Activated T-cell treated with anti-CD3 and anti-CD28 coated beads for 48 hours (primary cell): ENCODE results near the gene HES5.

ENCODE experiments used
- DNase-seq: peaks from one replicate; pipeline ENCODE4 v3.0.0-alpha.2; 2020; ENCODE audit warnings: low read depth

Gene HES5

DNA sequence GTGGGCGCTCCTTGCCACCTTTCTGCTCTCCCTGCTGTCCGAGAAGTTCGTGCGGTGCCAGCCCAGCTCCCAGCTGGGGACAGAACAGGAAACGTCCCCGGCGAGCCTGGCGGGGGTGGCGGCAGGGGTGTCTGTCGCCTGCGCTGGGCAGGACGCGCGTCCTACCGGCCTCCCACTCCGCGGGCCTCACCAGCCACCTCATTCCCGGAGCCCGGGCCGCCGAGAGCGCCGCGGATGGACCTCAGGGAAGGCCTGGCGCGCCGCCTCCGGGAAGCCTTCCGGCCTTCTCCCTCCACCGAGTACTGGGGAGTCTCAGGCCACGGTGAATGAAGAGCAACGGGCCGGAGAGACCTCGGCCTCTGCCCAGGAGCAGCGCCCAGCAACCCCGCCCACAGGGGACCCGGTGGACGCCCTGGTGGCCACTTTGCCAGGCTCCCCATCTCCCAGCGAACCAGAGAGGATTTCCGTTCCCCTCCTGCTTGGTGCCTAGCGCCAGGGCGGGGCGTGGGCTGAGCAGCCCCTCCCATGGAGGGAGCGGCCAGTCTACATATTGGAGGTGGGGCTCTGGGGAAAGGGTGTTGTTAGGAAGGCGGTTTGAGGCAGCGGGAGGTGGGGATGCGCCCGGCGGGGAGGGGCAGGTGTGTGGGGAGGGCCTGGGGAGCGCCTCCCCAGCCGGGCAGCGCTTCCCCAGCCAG lies 16.6 kb upstream of the HES5 start:
- peak; percentile 85 for DNase-seq

DNA sequence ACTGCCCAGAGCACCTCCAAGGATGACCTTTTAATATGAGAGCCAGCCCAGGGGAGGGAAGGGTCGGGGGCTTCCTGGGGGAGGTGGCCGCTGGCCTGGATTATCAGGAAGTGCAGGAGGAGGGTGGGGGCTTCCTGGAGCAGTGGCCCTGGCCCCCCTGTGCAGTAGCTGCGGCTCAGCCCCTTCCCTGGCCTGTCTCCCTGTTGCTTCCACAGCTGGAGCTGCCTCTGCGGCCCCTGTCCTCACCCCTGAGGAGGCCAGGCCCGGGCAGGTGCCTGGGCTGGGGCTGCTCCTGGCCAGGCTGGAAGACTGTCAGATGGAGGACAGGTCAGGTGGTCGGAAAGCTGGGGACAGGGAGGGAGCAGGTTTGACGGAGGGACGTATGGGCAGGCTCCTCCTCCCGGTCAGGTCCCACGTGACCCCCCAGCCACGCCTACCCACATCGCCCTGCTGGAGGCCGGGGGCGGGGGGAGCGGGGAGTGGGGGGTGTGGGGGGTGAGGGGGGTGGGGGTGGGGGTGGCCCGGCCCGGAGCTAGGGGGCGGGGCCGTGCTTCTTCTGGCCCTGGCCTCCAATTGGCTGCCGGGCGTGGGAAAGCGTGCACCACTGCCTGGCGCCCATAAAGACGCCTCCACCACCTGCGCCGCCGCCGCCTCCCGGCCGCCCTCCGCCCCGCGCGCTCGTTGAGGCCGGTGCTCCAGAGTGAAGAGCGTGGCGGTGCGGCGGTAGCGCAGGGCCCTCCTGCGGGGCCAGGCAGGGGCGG lies 15.9 kb upstream of the HES5 start:
- DNase-seq: peak; percentile 82

DNA sequence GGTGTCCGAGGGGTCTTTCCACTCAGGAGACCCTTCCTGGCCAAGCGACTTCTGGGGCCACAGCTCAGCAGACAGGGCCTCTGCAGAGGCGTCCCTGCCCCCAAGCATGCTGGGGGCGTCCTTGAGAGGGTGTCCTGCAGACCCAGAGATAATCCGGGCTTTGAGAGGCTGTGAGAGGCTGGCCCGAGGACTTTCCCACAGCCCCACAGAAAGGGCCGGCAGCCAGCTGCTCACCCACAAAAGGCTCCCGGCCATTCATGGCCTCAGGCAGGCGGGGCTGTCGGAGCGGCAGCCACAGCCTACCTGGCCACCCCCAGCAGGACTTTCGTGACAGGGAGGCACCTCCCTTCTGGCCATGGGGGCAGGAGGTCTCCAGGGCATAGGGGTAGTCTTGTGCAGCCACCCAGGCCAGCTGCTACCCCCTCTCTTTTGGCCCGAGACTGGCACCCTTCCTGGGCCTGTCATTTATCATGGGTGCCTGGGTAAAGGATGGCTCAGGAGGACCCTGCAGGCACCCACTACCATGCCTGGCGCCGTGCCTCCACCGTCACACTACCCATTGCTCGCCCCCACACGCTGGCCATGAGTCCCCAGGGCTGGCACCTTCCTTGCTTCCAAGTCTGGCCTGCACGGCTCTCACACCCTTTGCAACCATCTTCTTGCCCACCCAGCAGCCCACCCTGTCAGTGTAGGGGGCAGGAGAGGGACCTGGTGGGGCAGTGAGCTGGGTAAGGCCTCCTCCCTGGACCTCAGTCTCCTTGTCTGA lies 15.0 kb upstream of the HES5 start:
- no peak for DNase-seq

DNA sequence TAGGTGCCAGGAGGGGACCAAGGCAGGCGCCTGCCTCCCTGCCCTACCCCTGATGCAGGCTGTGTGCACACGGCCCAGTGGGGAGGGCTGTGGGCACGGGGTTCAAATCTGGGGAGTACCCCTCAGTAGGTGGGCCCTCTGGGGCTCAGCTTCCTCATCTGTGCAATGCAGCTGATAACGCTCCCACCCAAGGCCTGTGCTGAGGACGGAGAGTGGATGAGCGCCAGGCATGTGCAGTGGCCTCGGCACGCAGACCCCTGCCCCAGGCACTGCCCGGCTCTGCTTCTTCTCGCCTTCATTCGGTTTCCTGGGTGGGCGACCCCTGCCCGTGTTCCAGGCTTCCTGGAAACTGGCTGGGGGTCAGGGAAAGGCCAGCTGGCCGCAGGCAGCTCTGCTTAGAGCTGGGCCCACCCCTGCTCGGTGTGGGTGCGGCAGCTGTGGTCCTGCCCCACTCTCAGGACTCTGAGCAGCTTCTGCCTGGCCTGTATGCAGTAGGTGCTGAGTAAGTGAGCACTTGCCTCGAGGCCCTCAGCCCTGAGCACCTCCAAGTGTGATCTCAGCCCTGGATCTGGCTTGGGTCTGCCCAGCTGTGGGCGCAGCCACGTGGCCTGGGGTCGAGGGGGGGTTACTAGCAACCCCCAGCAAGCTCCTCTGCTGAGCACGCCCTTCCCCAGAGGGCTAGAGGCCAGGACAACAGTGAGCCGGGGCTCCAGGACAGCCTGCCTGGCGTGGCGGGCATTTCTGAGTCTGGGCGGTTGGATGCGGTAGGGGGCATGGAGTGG lies 14.2 kb upstream of the HES5 start:
- no peak for DNase-seq

DNA sequence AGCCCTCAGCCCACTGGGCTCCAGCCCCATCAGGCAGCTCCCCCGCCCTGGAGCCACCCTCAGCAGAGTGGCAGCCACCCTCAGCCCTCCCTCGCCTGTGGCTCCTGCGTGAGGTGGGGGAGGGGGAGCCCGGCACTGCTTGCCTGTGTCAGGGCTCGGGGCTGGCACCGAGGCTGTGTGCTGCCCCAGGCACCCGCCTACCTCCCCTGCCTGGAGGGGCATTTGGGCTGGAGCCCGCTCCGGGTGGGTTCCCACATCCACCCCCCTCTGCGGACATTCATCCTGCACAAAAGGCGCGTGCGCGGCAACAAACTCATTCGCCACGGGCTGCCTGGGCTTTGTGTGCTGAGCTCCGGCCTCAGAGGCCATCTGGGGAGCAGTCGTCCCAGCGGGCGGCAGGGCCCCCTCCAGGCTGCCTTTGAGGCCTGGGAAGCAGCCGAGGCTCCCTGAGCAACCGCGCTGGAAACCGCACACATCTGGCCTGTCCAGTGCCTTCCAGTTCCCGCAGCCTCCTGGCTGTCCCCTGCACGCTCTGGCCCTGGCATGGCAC lies 13.6 kb upstream of the HES5 start:
- DNase-seq: no peak

DNA sequence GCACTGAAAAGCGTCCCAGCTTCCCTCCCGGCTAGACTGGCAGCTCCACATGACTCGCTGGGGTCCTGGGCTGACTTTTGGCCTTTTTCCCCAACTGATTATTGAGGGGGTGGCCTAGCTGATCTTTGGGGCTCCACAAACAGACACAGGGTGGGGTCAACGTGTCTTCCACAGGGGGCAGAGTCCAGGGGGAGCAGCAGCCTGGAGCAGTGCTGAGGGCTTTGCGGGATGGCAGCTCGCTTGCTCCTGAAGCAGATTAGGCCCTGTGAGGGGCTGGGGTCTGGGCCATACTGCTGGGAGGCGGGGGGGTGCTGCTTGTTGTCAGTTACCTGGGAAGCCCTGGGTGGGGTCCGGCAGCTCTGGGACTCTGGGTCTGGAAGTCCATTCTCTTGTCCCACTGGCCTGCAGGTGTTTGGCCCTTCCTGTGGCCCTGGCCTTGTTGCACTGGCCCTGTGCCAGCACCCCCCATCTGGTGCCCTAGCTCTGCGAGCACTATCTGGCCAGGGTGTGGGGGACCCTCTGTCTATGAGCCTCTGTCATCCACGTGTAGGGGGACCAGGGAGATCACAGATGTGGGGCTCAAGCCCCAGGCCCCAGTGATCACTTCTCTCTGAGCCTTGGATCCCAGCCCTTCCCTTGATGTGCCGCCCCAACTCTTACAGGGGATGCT lies 12.3 kb upstream of the HES5 start:
- DNase-seq: no peak

DNA sequence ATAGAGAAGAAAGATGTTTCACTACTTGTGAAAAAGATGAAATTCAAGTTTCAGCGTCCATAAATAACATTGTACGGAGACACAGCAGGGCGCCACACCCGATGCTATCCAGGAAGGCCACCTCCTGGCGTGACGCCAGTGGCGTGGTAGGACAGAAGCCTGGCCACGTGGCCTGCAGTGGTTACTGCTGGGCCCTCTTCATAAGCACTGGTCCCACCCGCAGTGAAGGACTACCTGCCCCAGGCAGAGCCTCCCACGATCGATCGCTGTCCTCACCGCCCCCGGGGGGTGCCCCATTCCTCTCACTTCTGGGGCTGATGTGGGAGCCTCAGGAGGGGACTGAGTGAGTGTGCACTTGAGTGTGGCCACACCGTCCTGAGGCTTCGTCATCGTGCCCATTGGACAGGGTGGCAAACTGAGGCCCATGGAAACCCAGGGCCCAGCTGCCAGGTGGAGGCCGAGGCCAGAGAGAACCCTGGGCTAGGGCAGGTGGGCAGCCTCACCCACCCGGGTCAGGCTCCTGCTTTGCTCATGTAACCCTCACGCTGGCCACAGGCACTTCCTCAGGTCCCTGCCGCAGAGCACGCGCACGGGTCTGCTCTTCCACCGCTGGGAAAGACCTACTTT lies 11.7 kb upstream of the HES5 start:
- DNase-seq: no peak

DNA sequence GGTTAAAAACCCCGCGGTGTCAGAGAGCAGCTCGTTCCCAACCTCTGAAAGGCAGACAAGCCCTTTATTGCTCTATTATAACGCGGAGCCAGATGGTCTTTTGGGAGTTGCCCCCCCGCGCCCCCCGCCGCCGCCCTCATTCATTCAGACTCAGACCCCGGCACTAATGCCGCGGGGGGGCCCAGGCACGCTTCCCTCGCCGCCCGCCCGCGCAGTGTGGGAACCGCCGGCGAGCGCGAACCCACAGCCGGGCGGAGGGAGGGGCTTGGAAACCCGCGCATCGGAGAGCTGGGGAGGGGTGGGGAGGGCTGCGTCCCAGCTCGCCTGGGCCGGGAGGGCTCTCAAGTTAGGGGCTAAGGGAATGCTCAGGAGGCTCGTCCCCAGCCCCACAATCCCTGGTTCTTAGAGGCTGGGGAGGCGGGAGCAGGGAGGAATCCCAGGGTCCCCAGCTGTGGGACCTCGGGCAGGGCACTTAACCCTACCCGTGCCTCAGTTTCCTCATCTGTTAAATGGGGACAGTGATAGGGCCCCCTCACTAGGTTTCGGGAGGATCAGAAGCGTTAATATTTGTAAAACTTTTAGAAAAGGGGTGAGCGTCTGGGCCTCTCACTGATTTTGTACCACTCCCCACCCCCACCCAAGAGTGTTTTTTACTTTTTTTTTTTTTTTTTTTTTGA lies 10.9 kb upstream of the HES5 start:
- DNase-seq: no peak

DNA sequence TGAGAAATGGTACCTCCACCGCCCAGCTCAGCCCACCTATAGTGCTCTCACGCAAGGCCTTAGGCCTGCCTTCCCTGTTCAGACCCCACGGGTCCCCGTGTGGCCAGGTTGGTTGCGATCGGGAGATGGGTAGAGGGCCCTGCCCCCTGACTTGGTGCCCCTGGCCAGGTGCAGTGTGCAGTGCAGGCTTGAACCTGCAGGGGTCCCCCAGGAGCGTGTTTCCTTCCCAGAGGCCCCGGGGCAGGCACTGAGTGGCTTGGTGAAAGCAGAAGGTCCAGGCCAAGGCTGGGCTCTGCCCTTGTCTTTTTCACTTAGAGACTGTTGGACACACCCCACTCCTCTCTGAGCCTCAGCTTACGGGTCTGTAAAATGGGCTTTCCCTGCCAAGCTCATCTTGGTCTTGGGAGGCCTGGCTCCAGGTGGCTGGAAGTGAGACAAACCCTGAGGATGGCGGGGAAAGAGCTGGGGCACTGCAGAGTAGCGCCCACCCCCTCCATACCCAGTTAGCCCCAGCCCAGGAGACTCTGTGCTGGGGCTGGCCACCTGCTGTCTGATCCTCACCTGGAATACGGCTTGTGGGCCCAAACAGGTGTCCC lies 9.3 kb upstream of the HES5 start:
- no peak for DNase-seq

DNA sequence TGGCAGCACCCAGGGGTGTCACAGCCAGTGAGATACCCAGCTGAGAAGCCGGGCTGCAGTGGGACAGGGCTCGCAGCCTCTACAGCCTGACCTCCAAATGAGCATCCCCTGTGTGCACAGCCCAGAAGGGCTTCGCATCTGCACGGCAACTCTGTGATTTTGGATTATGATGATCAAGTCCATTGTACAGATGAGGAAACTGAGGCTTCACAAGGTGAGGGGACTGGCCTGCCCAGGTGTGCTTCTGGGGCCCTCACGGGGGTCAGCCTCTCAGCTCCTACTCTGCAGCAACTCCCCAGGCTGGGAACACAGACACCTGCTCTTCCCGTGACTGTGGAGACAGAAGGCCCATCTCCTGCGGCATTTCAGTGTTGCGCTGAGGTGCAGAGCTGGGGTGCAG lies 8.8 kb upstream of the HES5 start:
- DNase-seq: no peak

DNA sequence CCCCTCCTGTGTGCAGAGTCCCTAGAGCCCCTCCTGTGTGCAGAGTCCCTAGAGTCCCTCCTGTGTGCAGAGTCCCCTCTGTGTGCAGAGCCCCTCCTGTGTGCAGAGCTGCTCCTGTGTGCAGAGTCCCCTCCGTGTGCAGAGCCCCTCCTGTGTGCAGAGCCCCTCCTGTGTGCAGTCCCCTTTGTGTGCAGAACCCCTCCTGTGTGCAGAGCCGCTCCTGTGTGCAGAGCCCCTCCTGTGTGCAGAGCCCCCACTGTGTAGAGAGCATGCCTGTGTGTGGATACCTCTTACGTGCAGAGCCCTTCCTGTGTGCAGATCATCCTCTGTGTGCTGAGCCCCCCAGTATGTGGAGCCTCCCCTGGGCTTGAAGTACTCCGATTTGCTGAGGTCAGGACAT lies 8.3 kb upstream of the HES5 start:
- no peak for DNase-seq

DNA sequence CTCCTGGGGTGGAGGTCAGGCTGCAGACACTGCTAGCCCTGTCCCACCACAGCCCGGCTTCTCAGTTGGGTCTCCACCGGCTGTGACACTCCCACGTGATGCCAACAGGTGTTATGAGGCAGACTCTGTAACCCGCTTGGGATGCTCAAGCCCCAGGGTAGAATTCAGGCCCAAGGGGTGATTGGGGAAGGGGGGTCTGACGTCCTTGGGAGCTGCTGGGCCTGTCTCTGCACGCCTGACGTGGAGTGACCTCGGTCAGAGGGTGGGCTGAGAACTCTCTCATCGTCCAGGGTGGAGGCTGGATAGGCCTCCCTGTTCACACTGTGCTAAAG lies 7.7 kb upstream of the HES5 start:
- no peak for DNase-seq

DNA sequence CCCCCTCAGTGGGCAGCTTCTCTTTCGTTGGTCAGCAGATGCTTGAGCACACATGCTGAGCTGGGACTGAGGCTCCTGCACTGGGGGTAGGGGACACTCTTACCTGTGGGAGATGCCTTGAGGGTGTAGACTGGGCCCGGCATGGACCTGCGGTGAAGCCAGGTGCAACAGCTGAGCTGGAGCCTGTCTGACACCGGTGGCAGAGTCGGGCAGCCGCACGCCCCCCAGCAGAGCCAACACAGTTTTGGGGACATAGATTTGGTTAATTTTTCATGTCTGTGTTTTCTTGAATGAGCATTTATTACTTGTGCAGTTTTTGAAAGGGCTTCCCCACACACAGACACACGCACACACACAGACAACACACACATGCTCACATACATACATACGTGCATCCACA lies 5.9 kb upstream of the HES5 start:
- DNase-seq: no peak

DNA sequence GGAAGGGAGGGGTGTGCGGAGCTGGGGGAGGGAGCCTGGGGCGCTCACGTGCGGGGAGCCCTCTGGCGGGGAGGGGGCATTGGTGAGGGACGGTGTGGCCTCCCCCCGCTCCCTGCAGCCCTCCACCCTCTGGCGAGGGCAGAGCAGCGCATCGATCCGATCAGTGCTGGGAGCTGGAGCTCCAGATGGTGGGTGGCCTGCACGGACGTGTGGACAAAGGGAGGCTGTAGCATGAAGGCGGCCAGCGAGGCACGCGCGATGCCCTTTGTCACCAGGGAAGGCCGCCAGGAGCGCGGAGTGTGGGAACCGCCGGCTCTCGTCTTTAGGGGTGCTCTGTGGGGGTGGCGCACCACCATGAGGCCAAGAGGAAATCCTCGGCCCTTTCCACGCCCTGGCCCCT lies 5.4 kb upstream of the HES5 start:
- no peak for DNase-seq

DNA sequence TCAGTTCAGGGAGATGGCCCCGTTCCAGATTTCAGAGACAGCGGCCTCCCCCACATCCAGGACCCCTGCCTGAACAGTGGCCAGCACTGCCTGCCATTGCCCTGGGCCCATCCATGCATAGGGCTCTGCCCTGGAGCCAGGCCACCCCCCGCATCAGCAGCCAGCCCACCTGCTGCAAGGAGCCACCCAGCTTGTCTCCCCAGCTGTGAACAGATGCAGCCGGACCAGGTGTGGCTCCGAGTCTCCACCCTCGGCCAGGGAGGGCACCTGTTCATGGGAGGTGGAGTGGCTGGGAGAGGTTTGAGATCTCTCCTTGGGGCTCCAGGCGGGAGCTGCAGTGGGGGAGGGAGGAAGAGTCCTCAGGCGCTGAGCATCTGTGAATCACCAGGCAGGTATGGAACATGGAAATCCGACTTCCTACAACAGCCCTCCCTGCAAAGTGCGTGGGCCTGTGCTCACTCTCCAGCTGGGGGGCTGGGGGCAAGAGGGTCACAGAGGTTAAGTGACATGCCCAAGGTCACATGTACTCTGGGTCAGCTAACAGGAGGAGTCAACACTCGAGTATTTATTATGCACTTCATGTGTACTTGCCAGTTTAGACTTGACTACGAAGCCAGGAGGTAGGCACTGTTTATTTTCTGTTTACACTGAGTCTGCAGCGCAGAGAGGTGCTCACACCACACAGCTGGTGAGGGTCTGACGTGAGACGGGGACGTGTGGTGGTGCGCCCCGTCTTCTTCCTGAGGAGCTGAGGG lies 4.8 kb upstream of the HES5 start:
- no peak for DNase-seq

DNA sequence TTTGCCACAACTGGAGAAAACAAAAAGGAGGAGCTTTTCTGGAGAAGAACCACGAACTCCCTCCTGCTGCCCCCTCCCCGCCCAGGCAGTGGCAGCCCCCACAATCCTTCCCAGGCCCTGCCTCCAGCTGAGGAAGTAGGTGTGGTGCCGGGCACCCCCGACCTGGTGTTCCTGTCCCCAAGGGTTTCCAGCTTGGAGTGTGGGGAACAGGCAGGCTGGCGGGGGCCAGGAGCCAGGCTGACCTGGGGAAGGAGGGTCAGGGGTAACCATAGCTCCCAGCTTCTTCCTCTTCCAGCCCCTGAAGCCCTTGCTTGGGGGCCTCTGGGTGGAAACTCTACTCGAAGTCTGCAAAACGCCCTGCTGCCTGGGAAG lies 4.2 kb upstream of the HES5 start:
- no peak for DNase-seq

DNA sequence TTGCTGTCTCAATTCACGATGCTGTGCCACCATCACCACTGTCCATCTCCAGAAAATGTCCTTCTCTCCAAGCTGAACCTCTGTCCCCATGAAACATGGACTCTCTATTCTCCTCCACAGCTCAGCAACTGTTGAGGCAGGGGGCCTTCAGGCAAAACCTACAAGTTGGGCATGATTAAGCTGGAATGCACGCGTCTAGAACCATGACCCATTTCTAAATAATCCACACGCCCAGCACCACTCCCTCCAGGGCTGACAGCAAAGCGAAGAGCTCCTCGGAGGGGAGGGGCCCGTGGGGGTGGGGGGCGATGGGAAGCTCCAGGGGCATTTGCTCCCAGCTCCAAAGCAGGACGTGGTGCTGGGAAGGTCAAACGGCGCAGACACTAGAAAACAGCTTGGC lies 3.3 kb upstream of the HES5 start:
- DNase-seq: no peak

DNA sequence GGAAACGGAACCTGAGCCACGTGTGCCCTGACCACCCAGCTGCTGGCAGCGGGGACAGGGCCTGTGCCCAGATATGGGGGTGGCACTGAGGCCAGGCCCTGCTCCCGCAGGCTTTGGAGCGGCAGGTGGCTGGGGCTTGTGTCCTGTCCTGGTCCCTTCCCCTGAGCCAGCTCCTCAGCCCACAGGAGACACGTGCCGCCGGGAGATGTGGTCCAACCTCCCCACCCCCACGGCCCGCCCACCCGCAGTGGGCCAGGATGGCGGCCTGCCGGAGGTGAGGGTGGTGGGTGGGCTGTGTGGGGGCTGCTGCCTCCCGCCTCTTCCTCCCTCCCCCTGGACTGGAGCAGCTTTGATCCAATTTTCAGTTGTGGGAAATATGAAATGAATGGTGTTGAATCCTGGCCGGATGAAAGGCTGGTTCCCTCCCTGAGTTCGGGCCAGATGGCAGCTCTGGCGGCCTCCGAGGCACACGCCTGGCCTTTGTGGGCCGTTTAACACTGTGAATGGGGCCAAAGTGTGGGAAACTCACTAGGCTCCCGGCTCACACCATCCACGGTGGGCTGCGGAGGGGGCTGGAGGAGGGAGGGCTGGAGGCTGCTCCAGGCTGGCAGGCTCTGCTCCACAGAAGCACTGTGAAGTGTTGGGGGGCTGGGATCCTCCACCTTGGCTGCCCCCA lies 2.6 kb upstream of the HES5 start:
- no peak for DNase-seq
